Measurements from ENCODE around the gene KCNK3.

DNA sequence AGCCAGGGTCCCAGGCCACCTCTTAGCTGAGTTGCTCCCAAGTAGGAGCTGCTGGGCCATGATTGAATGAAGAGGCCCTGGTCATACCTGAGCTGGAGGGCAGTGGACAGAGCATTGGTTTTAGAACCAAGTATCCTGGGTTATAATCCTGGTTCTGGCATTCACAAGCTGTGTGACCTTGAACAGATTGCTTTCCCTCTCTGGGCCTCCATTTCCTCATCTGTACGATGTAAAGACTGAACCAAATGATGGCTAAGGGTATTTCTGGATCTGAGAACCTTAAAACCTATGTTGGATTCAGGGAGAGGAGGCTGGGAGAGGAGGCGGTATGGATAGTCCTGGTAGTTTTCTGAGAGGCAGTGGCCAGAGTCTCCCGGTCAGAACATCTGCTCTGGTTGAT lies 31.0 kb downstream of the KCNK3 start:
- TF ChIP-seq POLR2A (IDR thresholded peaks at IDR 0.05) (no peak), CTCF (IDR thresholded peaks at IDR 0.05) (no peak)
